T-helper 17 cell (primary cell): ENCODE data around the gene CCDC183. TPM values are rescaled to one million over a fixed set of nuclear protein-coding genes. Genes with fewer than 3 reads are reported as not detected.

Experiments used
- ATAC-seq: fragments of 150-1000 bp; cut with Tn5 transposase; 2 replicates; pipeline ENCODE4 v1.10.0; 2021; ENCODE audit warnings: mild to moderate bottlenecking, moderate library complexity
- DNase-seq, 3 donors: peaks; one replicate each; pipeline versions ENCODE4 v3.0.0 to v3.0.0-alpha.2; 2020 to 2021
- H3K9me3 ChIP-seq: one replicate; pipeline ENCODE4 v1.7.0; 2013; ENCODE audit warnings: low read length, mild to moderate bottlenecking; ENCODE audit not compliant: control insufficient read depth, poor library complexity, severe bottlenecking
- H3K27ac Mint-ChIP-seq: one replicate; pipeline ENCODE4 v1.8.0; 2022; ENCODE audit warnings: mild to moderate bottlenecking, moderate library complexity, mixed read lengths
- H3K27me3 Mint-ChIP-seq: one replicate; pipeline ENCODE4 v1.8.0; 2022; ENCODE audit warnings: mixed read lengths
- H3K36me3 Mint-ChIP-seq: one replicate; pipeline ENCODE4 v1.8.0; 2022; ENCODE audit warnings: low read depth, mixed read lengths
- H3K4me1 Mint-ChIP-seq: one replicate; pipeline ENCODE4 v1.8.0; 2022; ENCODE audit warnings: mild to moderate bottlenecking, mixed read lengths
- H3K4me3 Mint-ChIP-seq: one replicate; pipeline ENCODE4 v1.8.0; 2022; ENCODE audit warnings: mild to moderate bottlenecking, moderate library complexity, mixed read lengths
- total RNA-seq, 4 donors: library from RNA in 2 of 4; stranded (reverse) in 2 of 4; gene quantifications; one replicate each; pipeline ENCODE4 v1.2.3 and lab custom pipeline; 2022 to 2026

The CCDC183 gene
- total RNA-seq, 2 donors from 2014 or later: 1.8 to 2.2 TPM

DNA sequence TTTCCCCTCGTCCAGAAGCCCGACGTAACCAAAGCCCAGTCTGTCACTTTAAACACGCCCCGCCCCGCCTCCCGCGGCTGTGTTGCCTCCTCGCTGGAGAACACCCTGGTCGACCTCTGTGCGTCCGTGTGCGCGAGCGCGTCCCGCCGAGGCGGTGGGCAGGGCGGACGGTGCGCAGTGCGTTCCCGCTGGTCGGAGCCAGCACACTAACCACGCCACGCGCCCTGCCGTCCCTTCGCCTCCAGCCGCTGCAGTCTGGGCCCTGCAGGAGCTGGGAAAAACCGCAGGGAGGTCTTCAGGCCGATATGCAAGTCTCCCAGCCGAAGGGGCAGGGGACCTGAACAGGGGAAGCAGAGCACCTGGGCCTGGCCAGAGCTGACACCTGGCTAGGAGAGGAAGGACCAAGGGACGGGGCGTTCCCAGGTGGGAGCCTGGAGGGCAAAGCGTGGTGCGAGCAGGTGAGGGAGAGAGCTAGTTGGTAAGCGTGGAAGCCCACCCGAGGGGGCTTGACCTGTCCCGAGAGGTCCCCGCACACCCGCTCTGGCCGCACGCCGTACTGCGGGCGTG is 51.8 kb downstream of the CCDC183 start:
- H3K36me3 Mint-ChIP-seq: peaks cover 2% of the 10 kb centered on the region

GRCh38 chr9:136848393-136849037 is 52.4 kb downstream of the CCDC183 start:
- H3K9me3 ChIP-seq: no peaks in the 10 kb centered on the region
- ATAC-seq (peak; percentile 2), DNase-seq (no peak)
- H3K4me1 Mint-ChIP-seq: peaks cover 20% of the 10 kb centered on the region
- H3K4me3 Mint-ChIP-seq: peak overlapping the region; percentile 92
- H3K36me3 Mint-ChIP-seq: peaks cover 2% of the 10 kb centered on the region
- H3K27ac Mint-ChIP-seq: peak overlapping the region; percentile 77
- H3K27me3 Mint-ChIP-seq: peaks cover 12% of the 10 kb centered on the region

More for the DNA sequence above, 51.8 kb downstream of the CCDC183 start:
- peaks cover 20% of the 10 kb centered on the region for H3K4me1 Mint-ChIP-seq
- ATAC-seq (no peak), DNase-seq (peak; percentile 49 to 54 (median 50))
- H3K4me3 Mint-ChIP-seq: peak overlapping the region; percentile 92
- no peaks in the 10 kb centered on the region for H3K9me3 ChIP-seq
- H3K27ac Mint-ChIP-seq: peak overlapping the region; percentile 75
- H3K27me3 Mint-ChIP-seq: peaks cover 12% of the 10 kb centered on the region

- H3K27ac Mint-ChIP-seq: peak within 1 kb of the TSS; percentile 77
- no peaks in the 10 kb centered on the region for H3K9me3 ChIP-seq
- DNase-seq (peak; percentile 91 to 95 (median 93)), ATAC-seq (peak; percentile 95)
- peaks cover 2% of the 10 kb centered on the region for H3K36me3 Mint-ChIP-seq
- H3K27me3 Mint-ChIP-seq: peaks cover 12% of the 10 kb centered on the region
- peak within 1 kb of the TSS; percentile 92 for H3K4me3 Mint-ChIP-seq
- H3K4me1 Mint-ChIP-seq: peaks cover 20% of the 10 kb centered on the region
Observed at GRCh38 chr9:136849038-136849959, 53.2 kb downstream of the CCDC183 start, which contains the start of gene PHPT1. Gene PHPT1 (plus strand): TSS chr9:136849409. CDS start chr9:136849431, 22 bp downstream.

- peaks cover 12% of the 10 kb centered on the region for H3K27me3 Mint-ChIP-seq
- H3K4me3 Mint-ChIP-seq: peak overlapping the region; percentile 92
- DNase-seq: no peak
- H3K27ac Mint-ChIP-seq: no peak overlapping the region
- H3K4me1 Mint-ChIP-seq: peaks cover 20% of the 10 kb centered on the region
- H3K36me3 Mint-ChIP-seq: peaks cover 2% of the 10 kb centered on the region
- no peaks in the 10 kb centered on the region for H3K9me3 ChIP-seq
- ATAC-seq: no peak
Observed at GRCh38 chr9:136849960-136850865, 54.1 kb downstream of the CCDC183 start.

DNA sequence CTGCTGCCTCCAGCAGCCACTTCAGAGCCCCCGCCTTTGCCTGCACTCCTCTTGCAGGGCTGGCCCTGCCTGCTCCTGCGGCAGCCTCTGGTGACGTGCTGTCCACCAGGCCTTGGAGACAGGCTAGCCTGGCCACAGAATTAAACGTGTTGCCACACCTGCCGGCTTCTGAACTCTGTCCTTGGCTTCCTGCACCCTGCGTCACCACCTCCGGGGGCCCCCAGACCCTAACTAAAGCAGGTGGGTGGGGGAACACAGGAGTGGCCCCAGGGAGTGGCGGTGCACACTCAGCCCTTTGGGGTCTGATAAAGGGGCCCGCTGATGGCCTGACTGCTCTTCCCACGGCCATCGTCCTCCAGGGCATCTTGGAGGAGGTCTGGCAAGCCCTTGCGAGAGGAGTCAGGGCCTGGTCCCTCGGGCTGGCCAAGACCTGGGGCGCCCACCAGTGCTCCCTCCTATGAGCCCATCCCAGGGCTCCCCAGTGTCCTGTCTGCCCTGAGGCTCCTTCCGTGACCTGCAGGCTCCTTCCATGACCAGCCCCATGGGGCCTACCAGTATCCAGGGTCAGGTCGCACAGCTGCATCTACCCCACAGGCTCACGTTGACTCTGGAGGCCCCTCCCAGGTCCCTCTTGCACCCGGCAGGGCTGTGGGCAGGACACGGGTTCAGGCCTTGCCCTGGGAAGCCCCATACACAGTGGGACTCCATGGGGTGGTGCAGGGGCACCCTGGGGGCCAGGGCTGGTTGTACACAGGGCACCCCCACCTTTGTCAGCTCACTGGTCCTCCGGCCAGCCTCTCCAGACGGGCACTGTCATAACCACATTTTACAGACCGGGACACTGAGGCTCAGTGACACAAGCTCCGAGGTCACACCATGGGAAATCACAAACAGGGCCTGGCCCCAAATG is 55.0 kb downstream of the CCDC183 start:
- no peak overlapping the region for H3K27ac Mint-ChIP-seq
- peaks cover 2% of the 10 kb centered on the region for H3K36me3 Mint-ChIP-seq
- no peak for DNase-seq
- ATAC-seq: no peak
- H3K27me3 Mint-ChIP-seq: peaks cover 12% of the 10 kb centered on the region
- no peaks in the 10 kb centered on the region for H3K9me3 ChIP-seq
- H3K4me3 Mint-ChIP-seq: peak overlapping the region; percentile 92
- peaks cover 20% of the 10 kb centered on the region for H3K4me1 Mint-ChIP-seq

GRCh38 chr9:136851941-136852663 is 56.0 kb downstream of the CCDC183 start, which contains the start of gene MAMDC4:
Gene MAMDC4 (plus strand): TSS chr9:136852346. CDS start chr9:136852417, 71 bp downstream.
- H3K4me3 Mint-ChIP-seq: peak within 1 kb of the TSS; percentile 7
- peaks cover 7% of the 10 kb centered on the region for H3K27me3 Mint-ChIP-seq
- no peak for DNase-seq
- ATAC-seq: no peak
- peaks cover 15% of the 10 kb centered on the region for H3K4me1 Mint-ChIP-seq
- H3K27ac Mint-ChIP-seq: no peak within 1 kb of the TSS
- no peaks in the 10 kb centered on the region for H3K36me3 Mint-ChIP-seq
- no peaks in the 10 kb centered on the region for H3K9me3 ChIP-seq

- ATAC-seq: no peak
- Mint-ChIP-seq H3K4me3 (no peak overlapping the region), H3K36me3 (no peaks in the 10 kb centered on the region), H3K27ac (no peak overlapping the region), H3K4me1 (peaks cover 10% of the 10 kb centered on the region), H3K27me3 (peaks cover under 1% of the 10 kb centered on the region)
- peak in 1 of 3 donors; percentile 3 for DNase-seq
- H3K9me3 ChIP-seq: no peaks in the 10 kb centered on the region
Observed at GRCh38 chr9:136852664-136853595, 56.8 kb downstream of the CCDC183 start.

- H3K9me3 ChIP-seq: no peaks in the 10 kb centered on the region
- H3K27ac Mint-ChIP-seq: no peak overlapping the region
Observed at GRCh38 chr9:136853596-136854112, 57.5 kb downstream of the CCDC183 start.

GRCh38 chr9:136854113-136854841 is 58.1 kb downstream of the CCDC183 start:
- H3K9me3 ChIP-seq: no peaks in the 10 kb centered on the region
- DNase-seq: peak; percentile 3 to 11 (median 8)
- Mint-ChIP-seq H3K27me3 (no peaks in the 10 kb centered on the region), H3K27ac (no peak overlapping the region), H3K4me3 (no peak overlapping the region), H3K4me1 (peaks cover 5% of the 10 kb centered on the region), H3K36me3 (no peaks in the 10 kb centered on the region)
- ATAC-seq: no peak

More at GRCh38 chr9:136853596-136854112, 57.5 kb downstream of the CCDC183 start:
- no peaks in the 10 kb centered on the region for H3K36me3 Mint-ChIP-seq
- H3K4me1 Mint-ChIP-seq: peaks cover 8% of the 10 kb centered on the region
- ATAC-seq: no peak
- H3K4me3 Mint-ChIP-seq: no peak overlapping the region
- H3K27me3 Mint-ChIP-seq: no peaks in the 10 kb centered on the region
- peak in 1 of 3 donors; percentile 4 for DNase-seq
